DMS53 treated with DMSO at 0.1 percent for 48 hours (cell line): ENCODE data around the gene TDRD1.
"Not testable (repeated sequence)": the region's sequence is repeated elsewhere in the genome, so short reads cannot be mapped to it uniquely, and the experiment has no call there.

Source experiments
- DNase-seq: peaks from one replicate; lab custom pipeline; 2025; ENCODE audit not compliant: unreplicated experiment; lab: John Stamatoyannopoulos, UW

The TDRD1 gene

GRCh38 chr10:114179148-114179547 lies at the start of gene TDRD1:
Gene TDRD1, plus strand, starts transcription at chr10:114179353. Its CDS starts 8,479 bp downstream, at chr10:114187832.
- no peak for DNase-seq

- no peak for DNase-seq
These were observed 48.1 kb upstream of the TDRD1 start for GRCh38 chr10:114131094-114131493.

GRCh38 chr10:114135476-114135875 lies 43.7 kb upstream of the TDRD1 start:
- DNase-seq, result no peak

- DNase-seq, result no peak
These were observed 40.6 kb upstream of the TDRD1 start for GRCh38 chr10:114138581-114138980.

- DNase-seq, result no peak
These were observed 39.1 kb upstream of the TDRD1 start for GRCh38 chr10:114140036-114140435.

GRCh38 chr10:114140827-114141226 lies 38.3 kb upstream of the TDRD1 start:
- not testable (repeated sequence) for DNase-seq

- DNase-seq, result no peak
These were observed 37.1 kb upstream of the TDRD1 start for GRCh38 chr10:114142018-114142417.

GRCh38 chr10:114143160-114143559 lies 36.0 kb upstream of the TDRD1 start:
- no peak for DNase-seq

GRCh38 chr10:114149476-114149875 lies 29.7 kb upstream of the TDRD1 start:
- DNase-seq, result not testable (repeated sequence)

GRCh38 chr10:114151486-114151885 lies 27.7 kb upstream of the TDRD1 start:
- DNase-seq, result peak; percentile 17

- DNase-seq, result no peak
These were observed 27.3 kb upstream of the TDRD1 start for GRCh38 chr10:114151892-114152291.

- no peak for DNase-seq
These were observed 21.2 kb upstream of the TDRD1 start for GRCh38 chr10:114157912-114158311.

GRCh38 chr10:114163062-114163461 lies 16.1 kb upstream of the TDRD1 start:
- DNase-seq, result no peak

- DNase-seq, result no peak
These were observed 13.1 kb upstream of the TDRD1 start for GRCh38 chr10:114166043-114166442.

- DNase-seq, result no peak
These were observed 12.7 kb upstream of the TDRD1 start for GRCh38 chr10:114166494-114166893.

GRCh38 chr10:114167985-114168384 lies 11.2 kb upstream of the TDRD1 start:
- DNase-seq, result no peak

GRCh38 chr10:114168450-114169009 lies 10.6 kb upstream of the TDRD1 start:
- DNase-seq, result no peak

- DNase-seq, result no peak
These were observed 6.9 kb upstream of the TDRD1 start for GRCh38 chr10:114172216-114172615.

- DNase-seq, result no peak
These were observed 6.2 kb upstream of the TDRD1 start for GRCh38 chr10:114172776-114173602.

GRCh38 chr10:114173603-114173920 lies 5.6 kb upstream of the TDRD1 start:
- no peak for DNase-seq

GRCh38 chr10:114173921-114174694 lies 5.0 kb upstream of the TDRD1 start, which contains the start of gene CCDC186:
Gene CCDC186, minus strand, starts transcription at chr10:114174203. Its CDS starts 10,935 bp downstream, at chr10:114163268.
- DNase-seq, result peak; percentile 95

GRCh38 chr10:114174695-114175188 lies 4.4 kb upstream of the TDRD1 start:
- DNase-seq, result peak; percentile 56
